H1 (cell line): Measurements from ENCODE around the gene BTBD9. TPM values are rescaled to one million over a fixed set of nuclear protein-coding genes. Genes with fewer than 3 reads are reported as not detected.

Source experiments
- EP300 ChIP-seq, 2 experiments: IDR thresholded peaks; 1 replicate in 1 of 2; 2 replicates in 1 of 2; pipeline ENCODE4 v1.6.1; 2011 to 2012; ENCODE audit warnings: low read depth in 2 of 2, low read length in 2 of 2, mild to moderate bottlenecking in 2 of 2, borderline replicate concordance in 1 of 2, inconsistent platforms in 1 of 2, moderate library complexity in 1 of 2
- FOSL1 ChIP-seq: IDR thresholded peaks from 2 replicates; pipeline ENCODE4 v1.6.1; 2011; ENCODE audit warnings: mild to moderate bottlenecking, low read depth, low read length, moderate library complexity; ENCODE audit not compliant: insufficient read depth
- KDM5A ChIP-seq: fragments of 200-600 bp; IDR thresholded peaks from 2 replicates; pipeline ENCODE4 v1.7.1; 2012; ENCODE audit warnings: mild to moderate bottlenecking, low read length, inconsistent platforms, mixed read lengths
- NRF1 ChIP-seq: IDR thresholded peaks from 2 replicates; pipeline ENCODE4 v1.6.1; 2011; ENCODE audit warnings: mild to moderate bottlenecking, low read depth, low read length, improper control_type of control experiment
- RFX5 ChIP-seq: IDR thresholded peaks from 2 replicates; pipeline ENCODE4 v1.6.1; 2011; ENCODE audit warnings: low read depth, low read length, improper control_type of control experiment, borderline replicate concordance
- TBP ChIP-seq: IDR thresholded peaks from 2 replicates; pipeline ENCODE4 v1.6.1; 2011; ENCODE audit warnings: low read depth, low read length, improper control_type of control experiment
- polyA plus RNA-seq, 7 experiments: library from polyadenylated mRNA; depleted of rRNA in 3 of 7; stranded (reverse) in 5 of 7; unstranded in 2 of 7; fragments of >200 nt in 5 of 7; fragments of 200-250 nt in 2 of 7; gene quantifications; 1 replicate in 5 of 7; 2 replicates in 1 of 7; 4 replicates in 1 of 7; pipeline versions ENCODE4 v1.2.1 to v1.2.3, GENCODE V29; 2011 to 2013; ENCODE audit warnings: missing spikeins in 2 of 7, mixed read lengths in 2 of 7
- total RNA-seq: library from RNA; stranded (reverse); fragmentation: NEBNext Ultra II Directional; extraction: Animal tissue kit (Norgen Biotek cat#: 25700); gene quantifications from 2 replicates; pipeline ENCODE4 v1.2.1, GENCODE V29; 2021

BTBD9 gene
- total and polyA plus RNA-seq, 2 of the 8 experiments (the other 6 are each of a cell fraction or from before 2014, with no cell fraction given) = 0.92 to 4.1 TPM

GRCh38 chr6:38554014-38554413, 85.7 kb downstream of the BTBD9 start (continued):
- no peak for TF ChIP-seq NRF1
- TF ChIP-seq RFX5 = no peak
- TF ChIP-seq TBP = no peak
- TF ChIP-seq KDM5A = no peak
- no peak for TF ChIP-seq FOSL1
- TF ChIP-seq EP300 (IDR thresholded peaks at IDR 0.05; ENCODE audit: borderline replicate concordance in 1 of 2, low read depth in 2 of 2, low read length in 2 of 2) = no peak
